T-cell (primary cell): ENCODE measurements around the gene ZNF394. TPM values are rescaled to one million over a fixed set of nuclear protein-coding genes. Genes with fewer than 3 reads are reported as not detected.

ENCODE experiments used
- ATAC-seq, 4 experiments: fragments of 200-7000 bp in 3 of 4; fragments of 150-1000 bp in 1 of 4; cut with Tn5 transposase; replicated peaks in 1 of 4; 1 replicate in 3 of 4; 2 replicates in 1 of 4; pipeline ENCODE4 v1.10.0; 2021; ENCODE audit warnings: moderate library complexity in 3 of 4, mild to moderate bottlenecking in 2 of 4, moderate number of reproducible peaks in 1 of 4
- CTCF ChIA-PET, 2 donors: fragments of 300-600 bp; sonication (Branson Sonifier 250); formaldehyde crosslinking; loops; one replicate each; lab custom pipeline; 2022; ENCODE audit warnings: antibody characterized with exemption in 2 of 2; lab: Charles Lee
- POLR2A ChIA-PET, 2 donors: fragments of 300-600 bp; sonication (Branson Sonifier 250); formaldehyde crosslinking; loops; one replicate each; lab custom pipeline; 2022; ENCODE audit warnings: antibody characterized with exemption in 2 of 2; lab: Charles Lee
- DNase-seq, 35 experiments: peaks; one replicate each; pipeline versions ENCODE4 v3.0.0 to v3.0.0-alpha.2; 2013 to 2023
- H3K27ac ChIP-seq: one replicate; pipeline ENCODE4 v1.5.1; 2013; ENCODE audit warnings: low read length
- H3K27me3 ChIP-seq, 2 experiments: replicated peaks in 1 of 2; 1 replicate in 1 of 2; 2 replicates in 1 of 2; pipeline versions ENCODE4 v1.6.1 to v1.7.0; 2013; ENCODE audit warnings: low read length in 1 of 2, mixed read lengths in 1 of 2; ENCODE audit not compliant: control insufficient read depth in 2 of 2, insufficient read depth in 2 of 2; ENCODE audit errors: extremely low read depth in 1 of 2
- H3K36me3 ChIP-seq, 2 donors: 1 replicate in 1 of 2; 2 replicates in 1 of 2; pipeline versions ENCODE4 v1.6.1 to v1.7.0; 2013; ENCODE audit warnings: low read length in 1 of 2; ENCODE audit not compliant: control insufficient read depth in 2 of 2, insufficient read depth in 1 of 2; ENCODE audit errors: extremely low read depth in 1 of 2
- H3K4me1 ChIP-seq, 2 experiments: 1 replicate in 1 of 2; 2 replicates in 1 of 2; pipeline versions ENCODE4 v1.6.1 to v1.7.0; 2013; ENCODE audit warnings: low read length in 2 of 2, mixed read lengths in 1 of 2; ENCODE audit not compliant: insufficient read depth in 2 of 2, control insufficient read depth in 1 of 2; ENCODE audit errors: extremely low read depth in 1 of 2
- H3K4me3 ChIP-seq, 2 donors: 1 replicate in 1 of 2; 2 replicates in 1 of 2; pipeline versions ENCODE4 v1.5.1 to v1.7.0; 2013; ENCODE audit warnings: mild to moderate bottlenecking in 2 of 2, low read length in 1 of 2, moderate library complexity in 1 of 2; ENCODE audit not compliant: control insufficient read depth in 1 of 2; ENCODE audit errors: extremely low read depth in 1 of 2
- H3K9me3 ChIP-seq: 2 replicates; pipeline ENCODE4 v1.7.0; 2013
- H3K27ac Mint-ChIP-seq, 2 donors: one replicate each; pipeline ENCODE4 v1.8.0; 2020 to 2021; ENCODE audit warnings: mild to moderate bottlenecking in 2 of 2, mixed read lengths in 2 of 2
- H3K27me3 Mint-ChIP-seq, 2 donors: one replicate each; pipeline ENCODE4 v1.8.0; 2021 to 2022; ENCODE audit warnings: mixed read lengths in 2 of 2
- H3K36me3 Mint-ChIP-seq: one replicate; pipeline ENCODE4 v1.8.0; 2021; ENCODE audit warnings: mixed read lengths
- H3K4me1 Mint-ChIP-seq, 3 donors: one replicate each; pipeline ENCODE4 v1.8.0; 2020 to 2022; ENCODE audit warnings: mixed read lengths in 3 of 3, mild to moderate bottlenecking in 1 of 3
- H3K4me3 Mint-ChIP-seq, 3 donors: one replicate each; pipeline ENCODE4 v1.8.0; 2020 to 2022; ENCODE audit warnings: mild to moderate bottlenecking in 3 of 3, mixed read lengths in 3 of 3, moderate library complexity in 3 of 3
- H3K9me3 Mint-ChIP-seq, 3 donors: one replicate each; pipeline ENCODE4 v1.8.0; 2020 to 2022; ENCODE audit warnings: mixed read lengths in 3 of 3
- WGBS: methylation state at CpG from one replicate; pipeline ENCODE4 v1.1.5; 2013; ENCODE audit warnings: missing lambda C conversion rate; ENCODE audit not compliant: insufficient coverage; 5-methylcytosine and 5-hydroxymethylcytosine counted together
- total RNA-seq, 35 experiments: library from RNA in 6 of 35; stranded (reverse) in 6 of 35; fragments of 120-200 nt in 1 of 35; gene quantifications; one replicate each; pipeline versions ENCODE4 v1.2.1 to v1.2.4 and lab custom pipeline; 2013 to 2026

The ZNF394 gene
- total RNA-seq, 5 donors from 2014 or later (not counting 1 experiment from before 2014, with no cell fraction given): 88.4 to 188 (median 104) TPM

- no peaks in the 10 kb centered on the region for H3K27me3 ChIP-seq
- POLR2A ChIA-PET: no interaction called here
- ATAC-seq (no peak), DNase-seq (no peak)
- CTCF ChIA-PET: no interaction called here
- Mint-ChIP-seq H3K36me3 (peaks cover 22% of the 10 kb centered on the region), H3K27me3 (no peaks in the 10 kb centered on the region), H3K9me3 (no peaks in the 10 kb centered on the region), H3K4me1 (no peaks in the 10 kb centered on the region), H3K4me3 (no peak overlapping the region), H3K27ac (no peak overlapping the region)
- H3K4me1 ChIP-seq: no peaks in the 10 kb centered on the region
- no peak overlapping the region for H3K27ac ChIP-seq
- WGBS: 97% methylated on average over 8 of the region's 8 CpGs
- H3K4me3 ChIP-seq: no peak overlapping the region
- H3K9me3 ChIP-seq: no peaks in the 10 kb centered on the region
- peaks cover 41 to 79% of the 10 kb centered on the region in 2 donors for H3K36me3 ChIP-seq
Measured at GRCh38 chr7:99451936-99452335, 48.1 kb downstream of the ZNF394 start.

- no peaks in the 10 kb centered on the region for H3K9me3 Mint-ChIP-seq
- ATAC-seq (no peak), DNase-seq (no peak)
- POLR2A ChIA-PET: no interaction called here
- peaks cover 30% of the 10 kb centered on the region for H3K36me3 Mint-ChIP-seq
- no peak overlapping the region for H3K27ac Mint-ChIP-seq
- WGBS: 98% methylated on average over 3 of the region's 5 CpGs
- Histone ChIP-seq H3K9me3 (no peaks in the 10 kb centered on the region), H3K4me3 (no peak overlapping the region), H3K27me3 (no peaks in the 10 kb centered on the region), H3K4me1 (no peaks in the 10 kb centered on the region), H3K27ac (no peak overlapping the region), H3K36me3 (peaks cover 33 to 75% of the 10 kb centered on the region in 2 donors)
- peaks cover 0 to 2% (median 0%) of the 10 kb centered on the region in 3 donors for H3K4me1 Mint-ChIP-seq
- H3K27me3 Mint-ChIP-seq: no peaks in the 10 kb centered on the region
- no peak overlapping the region for H3K4me3 Mint-ChIP-seq
- CTCF ChIA-PET: interaction anchor here in 1 of 2 donors (0.6 kb wide), 1 partner anchor 1187 kb away, joined by 5 read pairs; no protein-coding TSS in a partner anchor
Measured at GRCh38 chr7:99449326-99449725, 50.8 kb downstream of the ZNF394 start.

GRCh38 chr7:99448855-99449254 lies 51.2 kb downstream of the ZNF394 start:
- Mint-ChIP-seq H3K4me1 (peaks cover 0 to 2% (median 0%) of the 10 kb centered on the region in 3 donors), H3K4me3 (no peak overlapping the region), H3K27me3 (no peaks in the 10 kb centered on the region), H3K36me3 (peaks cover 26% of the 10 kb centered on the region), H3K9me3 (no peaks in the 10 kb centered on the region), H3K27ac (no peak overlapping the region)
- 97% methylated on average over 9 of the region's 10 CpGs for WGBS
- no peaks in the 10 kb centered on the region for H3K9me3 ChIP-seq
- DNase-seq (no peak), ATAC-seq (no peak)
- no peaks in the 10 kb centered on the region for H3K27me3 ChIP-seq
- H3K4me3 ChIP-seq: no peak overlapping the region
- POLR2A ChIA-PET: no interaction called here
- H3K27ac ChIP-seq: no peak overlapping the region
- CTCF ChIA-PET: interaction anchor here in 1 of 2 donors (0.6 kb wide), 1 partner anchor 1187 kb away, joined by 5 read pairs; no protein-coding TSS in a partner anchor
- H3K36me3 ChIP-seq: peaks cover 29 to 73% of the 10 kb centered on the region in 2 donors
- H3K4me1 ChIP-seq: no peaks in the 10 kb centered on the region

- 93% methylated on average over 10 of the region's 10 CpGs for WGBS
- Histone ChIP-seq H3K4me1 (no peaks in the 10 kb centered on the region), H3K9me3 (no peaks in the 10 kb centered on the region), H3K4me3 (no peak overlapping the region), H3K27me3 (no peaks in the 10 kb centered on the region), H3K27ac (no peak overlapping the region), H3K36me3 (peaks cover 21 to 71% of the 10 kb centered on the region in 2 donors)
- H3K9me3 Mint-ChIP-seq: no peaks in the 10 kb centered on the region
- no peak overlapping the region for H3K27ac Mint-ChIP-seq
- H3K27me3 Mint-ChIP-seq: no peaks in the 10 kb centered on the region
- no peak overlapping the region for H3K4me3 Mint-ChIP-seq
- H3K36me3 Mint-ChIP-seq: peaks cover 27% of the 10 kb centered on the region
- POLR2A ChIA-PET: no interaction called here
- no peak for ATAC-seq
- CTCF ChIA-PET: no interaction called here
- peak in 2 of 35 experiments; percentile 12 to 21 for DNase-seq
- peaks cover 4 to 6% (median 5%) of the 10 kb centered on the region in 3 donors for H3K4me1 Mint-ChIP-seq
Measured at GRCh38 chr7:99447943-99448342, 52.1 kb downstream of the ZNF394 start.

GRCh38 chr7:99446096-99446495 lies 54.0 kb downstream of the ZNF394 start:
- H3K4me3 ChIP-seq: no peak overlapping the region
- DNase-seq (no peak), ATAC-seq (no peak)
- H3K9me3 ChIP-seq: no peaks in the 10 kb centered on the region
- peaks cover 0 to 2% of the 10 kb centered on the region in 2 experiments for H3K4me1 ChIP-seq
- no peak overlapping the region for H3K27ac ChIP-seq
- Mint-ChIP-seq H3K4me3 (no peak overlapping the region), H3K36me3 (peaks cover 32% of the 10 kb centered on the region), H3K27me3 (no peaks in the 10 kb centered on the region), H3K4me1 (peaks cover 13 to 15% (median 13%) of the 10 kb centered on the region in 3 donors), H3K9me3 (no peaks in the 10 kb centered on the region), H3K27ac (no peak overlapping the region)
- 93% methylated on average over 4 of the region's 4 CpGs for WGBS
- peaks cover 12 to 66% of the 10 kb centered on the region in 2 donors for H3K36me3 ChIP-seq
- no peaks in the 10 kb centered on the region for H3K27me3 ChIP-seq
- POLR2A ChIA-PET: interaction anchor here in 1 of 2 donors (0.6 kb wide), 1 partner anchor 79 kb away, joined by 7 read pairs; no protein-coding TSS in a partner anchor
- CTCF ChIA-PET: no interaction called here

Other genes starting within 250 kb of the ZNF394 start
- not detected for gene MYH16, start 227.4 kb downstream of the ZNF394 start, total RNA-seq
- 10 to 100 TPM; 30.6 to 49.1 (median 40.4) TPM for gene ARPC1A, start 174.4 kb downstream of the ZNF394 start, total RNA-seq
- 100 to 1,000 TPM; 131 to 232 (median 203) TPM for gene ARPC1B, start 125.6 kb downstream of the ZNF394 start, total RNA-seq
- gene PDAP1, start 91.7 kb downstream of the ZNF394 start, total RNA-seq: 10 to 100 TPM; 48.1 to 75.7 (median 67.4) TPM
- 100 to 1,000 TPM in 1 of 5 donors, 10 to 100 TPM in 4; 63.2 to 127 (median 82.3) TPM for gene BUD31, start 91.3 kb downstream of the ZNF394 start, total RNA-seq
- 10 to 100 TPM in 3 of 5 donors, 1 to 10 TPM in 2; 5.4 to 11.6 (median 10.5) TPM for gene PTCD1, start 61.5 kb downstream of the ZNF394 start, total RNA-seq
- gene CPSF4, start 61.3 kb downstream of the ZNF394 start, total RNA-seq: 10 to 100 TPM; 44.4 to 58.1 (median 52.3) TPM
- gene ATP5MF, start 34.1 kb downstream of the ZNF394 start, total RNA-seq: 100 to 1,000 TPM in 4 of 5 donors, 10 to 100 TPM in 1; 68.1 to 145 (median 141) TPM
- gene ZNF789, start 27.4 kb downstream of the ZNF394 start, total RNA-seq: 10 to 100 TPM; 17.0 to 24.8 (median 19.7) TPM
- 1 to 10 TPM; 5.4 to 9.1 (median 8.2) TPM for gene ZKSCAN5, start 4.4 kb upstream of the ZNF394 start, total RNA-seq
- gene FAM200A, start 51.8 kb upstream of the ZNF394 start, total RNA-seq: 1 to 10 TPM; 2.8 to 8.9 (median 8.5) TPM
- gene ZNF655, start 58.4 kb upstream of the ZNF394 start, total RNA-seq: 100 to 1,000 TPM; 145 to 163 (median 157) TPM
- gene TMEM225B, start 98.0 kb upstream of the ZNF394 start, total RNA-seq: 1 to 10 TPM in 4 of 5 donors, under 1 TPM in 1; 0.85 to 2.6 (median 1.1) TPM
- gene ZSCAN25, start 116.7 kb upstream of the ZNF394 start, total RNA-seq: 10 to 100 TPM; 43.1 to 50.3 (median 49.8) TPM
- under 1 TPM in 3 of 5 donors, not detected in 2; 0.22 to 0.58 (median 0.46) TPM for gene CYP3A5, start 179.7 kb upstream of the ZNF394 start, total RNA-seq
- not detected for gene CYP3A7, start 234.9 kb upstream of the ZNF394 start, total RNA-seq